Liver (tissue), 9 donors: ENCODE measurements around the gene CELSR1. TPM values are rescaled to one million over a fixed set of nuclear protein-coding genes. Genes with fewer than 3 reads are reported as not detected.
A peak's percentile ranks its signal among the peaks of the same experiment; 100 is the strongest.

Experiments used
- DNase-seq: peaks from one replicate; pipeline ENCODE4 v3.0.0-alpha.2; 2017; ENCODE audit warnings: low spot score
- H3K27ac ChIP-seq, 2 donors: one replicate each; pipeline ENCODE4 v1.7.0; 2013; ENCODE audit warnings: inconsistent platforms in 2 of 2, low read length in 2 of 2, control low read depth in 1 of 2, low read depth in 1 of 2, mild to moderate bottlenecking in 1 of 2
- H3K27me3 ChIP-seq, 4 donors: one replicate each; pipeline versions ENCODE4 v1.6.1 to v1.7.0; 2013; ENCODE audit warnings: low read length in 3 of 4, inconsistent platforms in 1 of 4, mild to moderate bottlenecking in 1 of 4, moderate library complexity in 1 of 4; ENCODE audit not compliant: control insufficient read depth in 4 of 4, insufficient read depth in 4 of 4
- H3K36me3 ChIP-seq, 4 donors: one replicate each; pipeline versions ENCODE4 v1.6.1 to v1.7.0; 2013; ENCODE audit warnings: low read length in 3 of 4, mild to moderate bottlenecking in 3 of 4, low read depth in 1 of 4, moderate library complexity in 1 of 4; ENCODE audit not compliant: control insufficient read depth in 4 of 4, insufficient read depth in 3 of 4
- H3K4me1 ChIP-seq, 4 donors: one replicate each; pipeline versions ENCODE4 v1.6.1 to v1.7.0; 2013; ENCODE audit warnings: low read length in 3 of 4, mild to moderate bottlenecking in 3 of 4, moderate library complexity in 1 of 4; ENCODE audit not compliant: control insufficient read depth in 4 of 4, insufficient read depth in 4 of 4
- H3K4me3 ChIP-seq, 3 donors: one replicate each; pipeline versions ENCODE4 v1.6.1 to v1.7.0; 2013; ENCODE audit warnings: low read length in 3 of 3, control low read depth in 1 of 3, low read depth in 1 of 3, mild to moderate bottlenecking in 1 of 3
- H3K9ac ChIP-seq, 2 donors: one replicate each; pipeline ENCODE4 v1.7.0; 2013; ENCODE audit warnings: low read length in 2 of 2, mild to moderate bottlenecking in 2 of 2, moderate library complexity in 2 of 2, control low read depth in 1 of 2, low read depth in 1 of 2
- H3K9me3 ChIP-seq, 4 donors: one replicate each; pipeline versions ENCODE4 v1.6.1 to v1.7.0; 2013; ENCODE audit warnings: low read length in 3 of 4; ENCODE audit not compliant: control insufficient read depth in 4 of 4
- CTCF ChIP-seq: fragments of 150-350 bp; IDR thresholded peaks from 2 replicates; pipeline ENCODE4 v1.5.1; 2017; ENCODE audit warnings: improper control_type of control experiment, low read depth, low read length; ENCODE audit not compliant: missing input control
- EGR1 ChIP-seq, 2 donors: IDR thresholded peaks; 2 replicates each; pipeline ENCODE4 v1.6.1; 2016 to 2018; ENCODE audit warnings: antibody characterized with exemption in 2 of 2, low read depth in 2 of 2
- FOXA1 ChIP-seq: IDR thresholded peaks from 2 replicates; pipeline ENCODE4 v1.6.1; 2016; ENCODE audit warnings: antibody characterized with exemption
- FOXA2 ChIP-seq: IDR thresholded peaks from 2 replicates; pipeline ENCODE4 v1.6.1; 2016; ENCODE audit warnings: antibody characterized with exemption
- GABPA ChIP-seq, 2 donors: IDR thresholded peaks in 1 of 2; conservative IDR thresholded peaks in 1 of 2; 2 replicates each; pipeline ENCODE4 v1.6.1; 2016; ENCODE audit warnings: antibody characterized with exemption in 2 of 2, mild to moderate bottlenecking in 1 of 2, moderate library complexity in 1 of 2
- HNF4A ChIP-seq, 2 donors: conservative IDR thresholded peaks; 2 replicates each; pipeline ENCODE4 v1.6.1; 2016; ENCODE audit warnings: antibody characterized with exemption in 2 of 2, mild to moderate bottlenecking in 2 of 2
- HNF4G ChIP-seq: IDR thresholded peaks from 2 replicates; pipeline ENCODE4 v1.6.1; 2016; ENCODE audit warnings: antibody characterized with exemption
- JUND ChIP-seq, 2 donors: IDR thresholded peaks; 2 replicates each; pipeline ENCODE4 v1.6.1; 2016; ENCODE audit warnings: antibody characterized with exemption in 2 of 2
- MAX ChIP-seq: IDR thresholded peaks from 2 replicates; pipeline ENCODE4 v1.6.1; 2016; ENCODE audit warnings: antibody characterized with exemption
- NR2F2 ChIP-seq: IDR thresholded peaks from 2 replicates; pipeline ENCODE4 v1.6.1; 2016; ENCODE audit warnings: antibody characterized with exemption
- RAD21 ChIP-seq, 2 donors: IDR thresholded peaks; 2 replicates each; pipeline ENCODE4 v1.6.1; 2016; ENCODE audit warnings: antibody characterized with exemption in 2 of 2, mild to moderate bottlenecking in 2 of 2
- RXRA ChIP-seq, 2 donors: IDR thresholded peaks; 2 replicates each; pipeline ENCODE4 v1.6.1; 2017 to 2018; ENCODE audit warnings: antibody characterized with exemption in 2 of 2, mild to moderate bottlenecking in 1 of 2
- SP1 ChIP-seq: IDR thresholded peaks from 2 replicates; pipeline ENCODE4 v1.6.1; 2018; ENCODE audit warnings: antibody characterized with exemption, mild to moderate bottlenecking
- TAF1 ChIP-seq: conservative IDR thresholded peaks from 2 replicates; pipeline ENCODE4 v1.6.1; 2016; ENCODE audit warnings: antibody characterized with exemption, mild to moderate bottlenecking
- YY1 ChIP-seq: IDR thresholded peaks from 2 replicates; pipeline ENCODE4 v1.6.1; 2016; ENCODE audit warnings: antibody characterized with exemption, mild to moderate bottlenecking
- ZBTB33 ChIP-seq: IDR thresholded peaks from 2 replicates; pipeline ENCODE4 v1.6.1; 2016; ENCODE audit warnings: antibody characterized with exemption
- WGBS: extraction: QIAGEN DNeasy Blood & Tissue Kit; methylation state at CpG from one replicate; pipeline ENCODE4 v1.1.7; 2013; 5-methylcytosine and 5-hydroxymethylcytosine counted together
- polyA plus RNA-seq, 2 donors: library from polyadenylated mRNA; stranded (reverse) in 1 of 2; unstranded in 1 of 2; fragments of 200-250 nt in 1 of 2; fragments of >200 nt in 1 of 2; fragmentation: Nextera tagmentation in 1 of 2; extraction: Ambion mirVana in 1 of 2; gene quantifications; one replicate each; pipeline versions ENCODE4 v1.2.1 to v1.2.3, GENCODE V29; 2013 to 2015
- total RNA-seq, 2 donors: library from RNA; depleted of rRNA; stranded (reverse); fragments of >200 nt; gene quantifications; one replicate each; pipeline ENCODE4 v1.2.3, GENCODE V29; 2014
- TF ChIP-seq, protein P1 (sequence below): IDR thresholded peaks from 2 replicates; pipeline ENCODE4 v1.6.1; 2016; ENCODE audit warnings: antibody characterized with exemption
- TF ChIP-seq, protein P2 (sequence below): IDR thresholded peaks from 2 replicates; pipeline ENCODE4 v1.6.1; 2016; ENCODE audit warnings: antibody characterized with exemption, mild to moderate bottlenecking
- donor health status: healthy.
- donor health status: healthy.
- donor health status: healthy.
- donor health status: healthy.
- donor health status: healthy.

CELSR1 gene
- total and polyA plus RNA-seq, 4 donors: 0.37 to 1.6 (median 1.3) TPM

DNA sequence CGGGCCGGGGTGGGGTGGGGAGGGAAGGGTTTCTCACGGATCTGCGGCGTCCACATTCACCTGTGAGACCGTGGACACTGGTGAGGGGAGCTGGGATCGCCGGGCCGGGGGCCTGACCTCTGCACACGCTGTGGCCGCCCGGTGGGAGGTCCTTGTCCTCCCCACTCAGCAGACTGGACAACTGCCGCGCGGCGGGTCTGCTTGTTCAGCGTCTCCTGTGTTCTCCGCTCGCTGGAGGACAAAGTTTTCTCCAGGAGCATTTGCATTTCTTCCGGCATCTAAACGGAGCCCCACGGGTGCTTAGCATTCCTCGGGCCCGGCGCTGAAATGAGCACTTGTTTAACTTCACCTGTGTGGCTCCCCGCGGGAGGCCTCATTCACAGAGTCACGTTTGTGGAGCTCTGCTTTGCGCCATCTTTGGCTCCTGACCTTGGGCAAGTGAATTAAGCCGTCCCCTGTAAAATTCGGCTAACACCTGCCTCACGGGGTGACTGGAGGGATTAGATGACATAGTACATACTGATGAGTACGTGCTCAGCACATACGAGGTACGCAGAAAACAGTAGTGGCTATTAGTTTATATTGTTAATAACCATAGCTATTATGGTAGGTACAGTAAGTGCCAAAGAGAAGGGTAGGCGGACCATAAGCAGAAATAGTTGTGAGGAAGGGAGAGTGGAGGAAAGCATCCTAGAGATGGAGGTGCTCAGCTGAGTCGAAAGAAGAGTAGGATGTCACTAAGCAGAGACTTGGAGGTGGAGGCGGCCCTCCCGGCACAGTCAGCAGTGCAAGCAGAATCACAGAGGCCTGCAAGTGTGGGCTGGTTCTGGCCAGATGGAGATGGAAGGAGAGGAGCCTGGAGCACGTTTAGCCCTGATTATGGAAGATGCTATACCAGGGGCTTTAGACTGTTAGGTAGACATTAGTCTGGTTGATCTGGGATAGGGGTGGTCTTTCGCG, 201.0 kb downstream of the CELSR1 start:
- peak overlapping the region; percentile 68 to 93 (median 89) for H3K4me3 ChIP-seq
- no peaks in the 10 kb centered on the region for H3K9me3 ChIP-seq
- H3K36me3 ChIP-seq: peaks cover 3 to 22% (median 18%) of the 10 kb centered on the region in 4 donors
- H3K4me1 ChIP-seq: peaks cover 0 to 20% (median 10%) of the 10 kb centered on the region in 4 donors
- H3K27me3 ChIP-seq: no peaks in the 10 kb centered on the region
- H3K27ac ChIP-seq: peak overlapping the region; percentile 74 to 87
- 9% methylated on average over 42 of the region's 42 CpGs for WGBS
- DNase-seq: peak; percentile 46
- no peak for TF ChIP-seq CTCF
- peak; percentile 68 for TF ChIP-seq YY1
- H3K9ac ChIP-seq: peak overlapping the region; percentile 10 to 87

GRCh38 chr22:46335201-46336118, 202.0 kb downstream of the CELSR1 start, which contains the start of gene TRMU:
TSS of gene TRMU (plus strand) at chr22:46335714. CDS start at chr22:46335765, 51 bp downstream.
- WGBS: 2% methylated on average over 93 of the region's 93 CpGs
- Histone ChIP-seq H3K27me3 (no peaks in the 10 kb centered on the region), H3K4me1 (peaks cover 0 to 20% (median 10%) of the 10 kb centered on the region in 4 donors), H3K4me3 (peak within 1 kb of the TSS; percentile 68 to 93 (median 89)), H3K9ac (peak within 1 kb of the TSS; percentile 10 to 87), H3K36me3 (peaks cover 0 to 17% (median 15%) of the 10 kb centered on the region in 4 donors), H3K27ac (peak within 1 kb of the TSS; percentile 74 to 87), H3K9me3 (no peaks in the 10 kb centered on the region)
- TF ChIP-seq EGR1 (IDR thresholded peaks at IDR 0.05; ENCODE audit: low read depth in 2 of 2) (no peak), TAF1 (peak; percentile 19), GABPA (IDR thresholded peaks at IDR 0.05 in 1 of 2, conservative IDR thresholded peaks at IDR 0.05 in 1 of 2) (peak; percentile 74 to 94), RXRA (IDR thresholded peaks at IDR 0.05) (no peak), FOXA1 (no peak), SP1 (no peak), NR2F2 (no peak), YY1 (peak; percentile 49), HNF4A (conservative IDR thresholded peaks at IDR 0.05) (no peak), HNF4G (no peak), CTCF (no peak), FOXA2 (no peak), JUND (IDR thresholded peaks at IDR 0.05) (no peak), ZBTB33 (no peak), MAX (no peak), RAD21 (IDR thresholded peaks at IDR 0.05) (no peak)
- TF ChIP-seq, protein P1, sequence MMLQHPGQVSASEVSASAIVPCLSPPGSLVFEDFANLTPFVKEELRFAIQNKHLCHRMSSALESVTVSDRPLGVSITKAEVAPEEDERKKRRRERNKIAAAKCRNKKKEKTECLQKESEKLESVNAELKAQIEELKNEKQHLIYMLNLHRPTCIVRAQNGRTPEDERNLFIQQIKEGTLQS: no peak
- TF ChIP-seq, protein P2, sequence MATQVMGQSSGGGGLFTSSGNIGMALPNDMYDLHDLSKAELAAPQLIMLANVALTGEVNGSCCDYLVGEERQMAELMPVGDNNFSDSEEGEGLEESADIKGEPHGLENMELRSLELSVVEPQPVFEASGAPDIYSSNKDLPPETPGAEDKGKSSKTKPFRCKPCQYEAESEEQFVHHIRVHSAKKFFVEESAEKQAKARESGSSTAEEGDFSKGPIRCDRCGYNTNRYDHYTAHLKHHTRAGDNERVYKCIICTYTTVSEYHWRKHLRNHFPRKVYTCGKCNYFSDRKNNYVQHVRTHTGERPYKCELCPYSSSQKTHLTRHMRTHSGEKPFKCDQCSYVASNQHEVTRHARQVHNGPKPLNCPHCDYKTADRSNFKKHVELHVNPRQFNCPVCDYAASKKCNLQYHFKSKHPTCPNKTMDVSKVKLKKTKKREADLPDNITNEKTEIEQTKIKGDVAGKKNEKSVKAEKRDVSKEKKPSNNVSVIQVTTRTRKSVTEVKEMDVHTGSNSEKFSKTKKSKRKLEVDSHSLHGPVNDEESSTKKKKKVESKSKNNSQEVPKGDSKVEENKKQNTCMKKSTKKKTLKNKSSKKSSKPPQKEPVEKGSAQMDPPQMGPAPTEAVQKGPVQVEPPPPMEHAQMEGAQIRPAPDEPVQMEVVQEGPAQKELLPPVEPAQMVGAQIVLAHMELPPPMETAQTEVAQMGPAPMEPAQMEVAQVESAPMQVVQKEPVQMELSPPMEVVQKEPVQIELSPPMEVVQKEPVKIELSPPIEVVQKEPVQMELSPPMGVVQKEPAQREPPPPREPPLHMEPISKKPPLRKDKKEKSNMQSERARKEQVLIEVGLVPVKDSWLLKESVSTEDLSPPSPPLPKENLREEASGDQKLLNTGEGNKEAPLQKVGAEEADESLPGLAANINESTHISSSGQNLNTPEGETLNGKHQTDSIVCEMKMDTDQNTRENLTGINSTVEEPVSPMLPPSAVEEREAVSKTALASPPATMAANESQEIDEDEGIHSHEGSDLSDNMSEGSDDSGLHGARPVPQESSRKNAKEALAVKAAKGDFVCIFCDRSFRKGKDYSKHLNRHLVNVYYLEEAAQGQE: peak; percentile 35
- peak; percentile 85 for DNase-seq
